ENCODE results near the gene FICD.

Gene FICD

GRCh38 chr12:108491256-108491655 lies 23.8 kb upstream of the FICD start:
- no peak overlapping the region for H3K27ac ChIP-seq
- TF ChIP-seq ZFX (IDR thresholded peaks at IDR 0.05), result no peak
- TF ChIP-seq CTCF (conservative IDR thresholded peaks at IDR 0.05), result no peak

GRCh38 chr12:108495054-108495453 lies 20.0 kb upstream of the FICD start:
- H3K27ac ChIP-seq, result no peak overlapping the region
- TF ChIP-seq ZFX (IDR thresholded peaks at IDR 0.05) (no peak), CTCF (conservative IDR thresholded peaks at IDR 0.05) (peak; percentile 72)

GRCh38 chr12:108495823-108496579 lies 19.1 kb upstream of the FICD start:
- TF ChIP-seq ZFX (IDR thresholded peaks at IDR 0.05), result no peak
- no peak for TF ChIP-seq CTCF (conservative IDR thresholded peaks at IDR 0.05)
- H3K27ac ChIP-seq, result no peak overlapping the region

GRCh38 chr12:108498136-108498535 lies 16.9 kb upstream of the FICD start:
- H3K27ac ChIP-seq, result no peak overlapping the region
- TF ChIP-seq CTCF (conservative IDR thresholded peaks at IDR 0.05), result no peak
- TF ChIP-seq ZFX (IDR thresholded peaks at IDR 0.05), result no peak

GRCh38 chr12:108502922-108503321 lies 12.2 kb upstream of the FICD start:
- H3K27ac ChIP-seq, result no peak overlapping the region
- TF ChIP-seq CTCF (conservative IDR thresholded peaks at IDR 0.05) (no peak), ZFX (IDR thresholded peaks at IDR 0.05) (no peak)

GRCh38 chr12:108505129-108505528 lies 9.9 kb upstream of the FICD start:
- H3K27ac ChIP-seq, result no peak overlapping the region
- TF ChIP-seq ZFX (IDR thresholded peaks at IDR 0.05) (no peak), CTCF (conservative IDR thresholded peaks at IDR 0.05) (no peak)

GRCh38 chr12:108507971-108508642 lies 7.0 kb upstream of the FICD start:
- TF ChIP-seq CTCF (conservative IDR thresholded peaks at IDR 0.05) (no peak), ZFX (IDR thresholded peaks at IDR 0.05) (no peak)
- H3K27ac ChIP-seq, result no peak overlapping the region

All from C4-2B (cell line).